H9 (cell line): ENCODE results near the gene CORO2B. TPM values are rescaled to one million over a fixed set of nuclear protein-coding genes. Genes with fewer than 3 reads are reported as not detected.

Source experiments
- DNase-seq: peaks from one replicate; pipeline ENCODE4 v3.0.0-alpha.2; 2017
- H2AFZ ChIP-seq: one replicate; pipeline ENCODE4 v1.6.1; 2013; ENCODE audit warnings: mild to moderate bottlenecking, low read length, control low read depth, moderate library complexity
- H2AK5ac ChIP-seq: 2 replicates; pipeline ENCODE4 v1.6.1; 2013; ENCODE audit warnings: low read length, control low read depth, mixed read lengths; ENCODE audit not compliant: insufficient read length
- H2BK120ac ChIP-seq: one replicate; pipeline ENCODE4 v1.6.1; 2013; ENCODE audit warnings: low read depth, mild to moderate bottlenecking, low read length, control low read depth, inconsistent platforms; ENCODE audit not compliant: poor library complexity, severe bottlenecking
- H2BK12ac ChIP-seq: 2 replicates; pipeline ENCODE4 v1.6.1; 2013; ENCODE audit warnings: low read length, control low read depth, mixed read lengths, low read depth; ENCODE audit not compliant: insufficient read length
- H2BK15ac ChIP-seq: 2 replicates; pipeline ENCODE4 v1.6.1; 2013; ENCODE audit warnings: low read depth, low read length, control low read depth
- H2BK20ac ChIP-seq: one replicate; pipeline ENCODE4 v1.6.1; 2013; ENCODE audit warnings: low read depth, mild to moderate bottlenecking, low read length, control low read depth, inconsistent platforms; ENCODE audit not compliant: poor library complexity, severe bottlenecking
- H2BK5ac ChIP-seq: 2 replicates; pipeline ENCODE4 v1.6.1; 2013; ENCODE audit warnings: low read length, control low read depth, mixed read lengths; ENCODE audit not compliant: insufficient read length
- H3K14ac ChIP-seq: 2 replicates; pipeline ENCODE4 v1.6.1; 2013; ENCODE audit warnings: low read length, control low read depth; ENCODE audit not compliant: insufficient read depth
- H3K18ac ChIP-seq: 2 replicates; pipeline ENCODE4 v1.6.1; 2013; ENCODE audit warnings: low read depth, mild to moderate bottlenecking, mixed read lengths, low read length, control low read depth; ENCODE audit not compliant: insufficient read length
- H3K23ac ChIP-seq: 2 replicates; pipeline ENCODE4 v1.6.1; 2013; ENCODE audit warnings: low read length, control low read depth, mixed read lengths, low read depth; ENCODE audit not compliant: insufficient read length
- H3K23me2 ChIP-seq: 2 replicates; pipeline ENCODE4 v1.6.1; 2013; ENCODE audit warnings: low read depth, mild to moderate bottlenecking, mixed read lengths, low read length, control low read depth; ENCODE audit not compliant: insufficient read length, poor library complexity, severe bottlenecking
- H3K27ac ChIP-seq: 2 replicates; pipeline ENCODE4 v1.5.1; 2013; ENCODE audit warnings: low read length, control low read depth, mixed read lengths, low read depth; ENCODE audit not compliant: insufficient read length
- H3K27me3 ChIP-seq: 2 replicates; pipeline ENCODE4 v1.6.1; 2013; ENCODE audit warnings: low read length, control low read depth, inconsistent platforms; ENCODE audit not compliant: insufficient read depth
- H3K4ac ChIP-seq: 2 replicates; pipeline ENCODE4 v1.6.1; 2013; ENCODE audit warnings: low read depth, mild to moderate bottlenecking, control low read depth, inconsistent platforms, low read length, moderate library complexity
- H3K4me1 ChIP-seq: 2 replicates; pipeline ENCODE4 v1.6.1; 2013; ENCODE audit warnings: low read length, control low read depth, inconsistent platforms; ENCODE audit not compliant: insufficient read depth
- H3K4me2 ChIP-seq: 2 replicates; pipeline ENCODE4 v1.6.1; 2013; ENCODE audit warnings: low read length, control low read depth, mixed read lengths; ENCODE audit not compliant: insufficient read length, insufficient read depth
- H3K56ac ChIP-seq: 2 replicates; pipeline ENCODE4 v1.6.1; 2013; ENCODE audit warnings: low read depth, mild to moderate bottlenecking, mixed read lengths, low read length, control low read depth; ENCODE audit not compliant: insufficient read length
- H3K79me1 ChIP-seq: 2 replicates; pipeline ENCODE4 v1.6.1; 2013; ENCODE audit warnings: low read depth, mild to moderate bottlenecking, moderate library complexity, low read length, control low read depth, inconsistent platforms; ENCODE audit not compliant: insufficient read depth, poor library complexity, severe bottlenecking
- H3K79me2 ChIP-seq: 2 replicates; pipeline ENCODE4 v1.6.1; 2013; ENCODE audit warnings: low read length, control low read depth, inconsistent platforms; ENCODE audit not compliant: insufficient read depth
- H3K9ac ChIP-seq: 2 replicates; pipeline ENCODE4 v1.6.1; 2013; ENCODE audit warnings: low read length, control low read depth, mixed read lengths; ENCODE audit not compliant: insufficient read length; ENCODE audit errors: extremely low read depth
- H3K9me3 ChIP-seq: one replicate; pipeline ENCODE4 v1.6.1; 2013; ENCODE audit warnings: low read depth, low read length, inconsistent platforms; ENCODE audit not compliant: control insufficient read depth
- H3T11ph ChIP-seq: one replicate; pipeline ENCODE4 v1.6.1; 2013; ENCODE audit warnings: mild to moderate bottlenecking, low read length, control low read depth, inconsistent platforms
- H4K20me1 ChIP-seq: one replicate; pipeline ENCODE4 v1.6.1; 2013; ENCODE audit not compliant: control insufficient read depth, insufficient read length, insufficient read depth
- H4K5ac ChIP-seq: 2 replicates; pipeline ENCODE4 v1.6.1; 2013; ENCODE audit warnings: low read depth, mild to moderate bottlenecking, mixed read lengths, low read length, control low read depth; ENCODE audit not compliant: insufficient read length
- H4K8ac ChIP-seq: replicated peaks from 2 replicates; pipeline ENCODE4 v1.6.1; 2013; ENCODE audit warnings: low read length, control low read depth, mixed read lengths, low read depth; ENCODE audit not compliant: insufficient read length
- H4K91ac ChIP-seq: 2 replicates; pipeline ENCODE4 v1.6.1; 2013; ENCODE audit warnings: low read depth, mild to moderate bottlenecking, moderate library complexity, mixed read lengths, low read length, control low read depth; ENCODE audit not compliant: insufficient read length
- H3K27ac Mint-ChIP-seq, 3 experiments: 2 replicates in 2 of 3; 3 replicates in 1 of 3; pipeline ENCODE4 v1.8.0; 2020 to 2021; ENCODE audit warnings: mixed read lengths in 3 of 3, mild to moderate bottlenecking in 1 of 3, moderate library complexity in 1 of 3
- H3K27me3 Mint-ChIP-seq: 2 replicates; pipeline ENCODE4 v1.8.0; 2021; ENCODE audit warnings: low read depth, mild to moderate bottlenecking, moderate library complexity, mixed read lengths
- H3K36me3 Mint-ChIP-seq, 3 experiments: 2 replicates in 2 of 3; 3 replicates in 1 of 3; pipeline ENCODE4 v1.8.0; 2020 to 2021; ENCODE audit warnings: low read depth in 3 of 3, mixed read lengths in 3 of 3; ENCODE audit not compliant: insufficient read depth in 1 of 3
- H3K4me1 Mint-ChIP-seq, 2 experiments: 2 replicates each; pipeline ENCODE4 v1.8.0; 2020; ENCODE audit warnings: mixed read lengths in 2 of 2
- H3K4me3 Mint-ChIP-seq, 2 experiments: 2 replicates in 1 of 2; 3 replicates in 1 of 2; pipeline ENCODE4 v1.8.0; 2020 to 2021; ENCODE audit warnings: mild to moderate bottlenecking in 2 of 2, mixed read lengths in 2 of 2, moderate library complexity in 1 of 2
- H3K9me3 Mint-ChIP-seq, 2 experiments: 2 replicates in 1 of 2; 3 replicates in 1 of 2; pipeline ENCODE4 v1.8.0; 2020; ENCODE audit warnings: mild to moderate bottlenecking in 2 of 2, mixed read lengths in 2 of 2, moderate library complexity in 1 of 2
- WGBS: extraction: QIAGEN DNeasy Blood & Tissue Kit; methylation state at CpG from one replicate; pipeline ENCODE4 v1.1.7; 2013; ENCODE audit warnings: missing lambda C conversion rate, low lambda C conversion rate, mixed read lengths; ENCODE audit not compliant: insufficient read length; ENCODE audit errors: extremely low coverage; 5-methylcytosine and 5-hydroxymethylcytosine counted together
- total RNA-seq: library from RNA; stranded (reverse); gene quantifications from 2 replicates; pipeline ENCODE4 v1.2.1, GENCODE V29; 2021
- TF ChIP-seq, protein P1 (sequence below): fragments of 200-600 bp; sonication (generic); conservative IDR thresholded peaks from 3 replicates; pipeline ENCODE4 v1.8.0; 2021; ENCODE audit warnings: antibody characterized with exemption, mild to moderate bottlenecking

The CORO2B gene
- total RNA-seq, 1 experiment from 2014 or later: 3.1 TPM

GRCh38 chr15:68776477-68777270 lies 197.9 kb downstream of the CORO2B start:
- Histone ChIP-seq H3K27ac (no peak overlapping the region), H4K20me1 (no peaks in the 10 kb centered on the region), H3K23ac (no peak overlapping the region), H2BK12ac (no peak overlapping the region), H3T11ph (no peak overlapping the region), H3K9me3 (no peaks in the 10 kb centered on the region), H3K9ac (no peak overlapping the region), H3K27me3 (no peaks in the 10 kb centered on the region; the same call in 1 of the 2 replicates), H2BK20ac (no peak overlapping the region), H3K79me2 (no peaks in the 10 kb centered on the region), H4K5ac (no peak overlapping the region), H2AFZ (no peak overlapping the region), H4K8ac (no peak overlapping the region), H2AK5ac (no peak overlapping the region), H4K91ac (no peak overlapping the region), H2BK120ac (no peak overlapping the region), H3K79me1 (no peaks in the 10 kb centered on the region), H3K23me2 (no peaks in the 10 kb centered on the region), H3K18ac (no peak overlapping the region), H2BK5ac (no peak overlapping the region), H3K56ac (no peak overlapping the region), H3K4me2 (no peak overlapping the region), H3K4ac (no peak overlapping the region), H3K4me1 (no peaks in the 10 kb centered on the region), H3K14ac (no peak overlapping the region), H2BK15ac (no peak overlapping the region)
- Mint-ChIP-seq H3K4me1 (peaks cover 11% of the 10 kb centered on the region in 2 experiments), H3K27ac (peak overlapping the region in 2 of 3 experiments; percentile 27 to 64; a peak in 3 of 7 replicates), H3K4me3 (no peak overlapping the region), H3K27me3 (peaks cover 10% of the 10 kb centered on the region), H3K36me3 (peaks cover 18 to 39% (median 25%) of the 10 kb centered on the region in 3 experiments; a peak in 6 of 7 replicates), H3K9me3 (no peaks in the 10 kb centered on the region; a peak in 1 of 5 replicates)
- WGBS: no CpG with 5 or more reads among the region's 10 CpGs
- TF ChIP-seq, protein P1, sequence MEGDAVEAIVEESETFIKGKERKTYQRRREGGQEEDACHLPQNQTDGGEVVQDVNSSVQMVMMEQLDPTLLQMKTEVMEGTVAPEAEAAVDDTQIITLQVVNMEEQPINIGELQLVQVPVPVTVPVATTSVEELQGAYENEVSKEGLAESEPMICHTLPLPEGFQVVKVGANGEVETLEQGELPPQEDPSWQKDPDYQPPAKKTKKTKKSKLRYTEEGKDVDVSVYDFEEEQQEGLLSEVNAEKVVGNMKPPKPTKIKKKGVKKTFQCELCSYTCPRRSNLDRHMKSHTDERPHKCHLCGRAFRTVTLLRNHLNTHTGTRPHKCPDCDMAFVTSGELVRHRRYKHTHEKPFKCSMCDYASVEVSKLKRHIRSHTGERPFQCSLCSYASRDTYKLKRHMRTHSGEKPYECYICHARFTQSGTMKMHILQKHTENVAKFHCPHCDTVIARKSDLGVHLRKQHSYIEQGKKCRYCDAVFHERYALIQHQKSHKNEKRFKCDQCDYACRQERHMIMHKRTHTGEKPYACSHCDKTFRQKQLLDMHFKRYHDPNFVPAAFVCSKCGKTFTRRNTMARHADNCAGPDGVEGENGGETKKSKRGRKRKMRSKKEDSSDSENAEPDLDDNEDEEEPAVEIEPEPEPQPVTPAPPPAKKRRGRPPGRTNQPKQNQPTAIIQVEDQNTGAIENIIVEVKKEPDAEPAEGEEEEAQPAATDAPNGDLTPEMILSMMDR: no peak
- no peak for DNase-seq

Other genes with a start within 250 kb of the CORO2B start
- 0.07 TPM in 1 of 2 replicates, not detected in the other for gene ITGA11, start 146.8 kb upstream of the CORO2B start, total RNA-seq
- gene ANP32A, start 241.9 kb downstream of the CORO2B start, total RNA-seq: 318 and 322 TPM in 2 replicates